Measurements from ENCODE around the gene CDH23.

The CDH23 gene

DNA sequence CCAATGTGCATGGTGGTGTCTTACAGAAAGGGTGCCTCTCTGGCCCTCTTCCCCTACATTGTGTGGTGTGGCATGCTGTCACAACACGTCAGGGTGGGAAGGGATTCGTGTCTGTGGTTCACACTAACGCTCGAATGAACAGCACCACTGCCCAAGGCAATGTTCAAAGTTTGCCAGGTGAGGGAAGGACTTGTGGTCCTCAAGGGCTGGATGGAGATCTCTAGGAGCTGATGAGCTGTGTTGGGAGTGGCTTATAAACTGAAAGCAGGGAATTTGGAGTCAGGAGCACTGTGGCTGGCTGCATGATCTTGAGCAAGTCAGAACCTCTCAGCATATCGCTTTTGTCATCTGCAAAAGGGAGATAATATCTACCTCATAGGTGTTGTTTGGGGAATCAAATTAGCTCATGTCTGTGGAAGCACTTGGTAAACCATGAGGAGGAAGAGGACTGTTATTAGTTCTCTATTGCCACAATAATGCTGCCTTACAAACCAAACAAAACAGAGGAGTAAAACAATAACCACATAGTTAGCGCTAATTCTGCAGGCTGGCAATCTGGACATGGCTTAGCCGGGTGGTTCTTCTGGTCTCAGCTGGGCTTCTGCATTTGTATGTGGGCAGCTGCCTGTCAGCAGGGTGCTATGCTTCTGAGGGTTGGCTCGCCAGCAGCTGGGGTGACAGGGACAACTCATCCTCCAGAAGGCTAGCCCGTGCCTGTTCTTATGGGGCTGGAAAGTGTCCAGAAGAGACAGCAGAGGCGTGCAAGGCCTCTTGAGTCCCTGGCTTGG is 345.8 kb downstream of the CDH23 start:
- H3K9me3 ChIP-seq (ENCODE audit: severe bottlenecking), result no peaks in the 10 kb centered on the region
- no peaks in the 10 kb centered on the region for H3K36me3 ChIP-seq (ENCODE audit: low read depth)
- no peaks in the 10 kb centered on the region for H3K27me3 ChIP-seq (ENCODE audit: insufficient read depth, poor library complexity, severe bottlenecking)
- H3K27ac ChIP-seq (ENCODE audit: poor library complexity, severe bottlenecking), result no peak overlapping the region
- H3K4me1 ChIP-seq (ENCODE audit: insufficient read depth, poor library complexity, severe bottlenecking), result peaks cover 14% of the 10 kb centered on the region
- no peak for ATAC-seq (ENCODE audit: low read depth)
- DNase-seq (ENCODE audit: low spot score), result no peak
- TF ChIP-seq, protein P1, sequence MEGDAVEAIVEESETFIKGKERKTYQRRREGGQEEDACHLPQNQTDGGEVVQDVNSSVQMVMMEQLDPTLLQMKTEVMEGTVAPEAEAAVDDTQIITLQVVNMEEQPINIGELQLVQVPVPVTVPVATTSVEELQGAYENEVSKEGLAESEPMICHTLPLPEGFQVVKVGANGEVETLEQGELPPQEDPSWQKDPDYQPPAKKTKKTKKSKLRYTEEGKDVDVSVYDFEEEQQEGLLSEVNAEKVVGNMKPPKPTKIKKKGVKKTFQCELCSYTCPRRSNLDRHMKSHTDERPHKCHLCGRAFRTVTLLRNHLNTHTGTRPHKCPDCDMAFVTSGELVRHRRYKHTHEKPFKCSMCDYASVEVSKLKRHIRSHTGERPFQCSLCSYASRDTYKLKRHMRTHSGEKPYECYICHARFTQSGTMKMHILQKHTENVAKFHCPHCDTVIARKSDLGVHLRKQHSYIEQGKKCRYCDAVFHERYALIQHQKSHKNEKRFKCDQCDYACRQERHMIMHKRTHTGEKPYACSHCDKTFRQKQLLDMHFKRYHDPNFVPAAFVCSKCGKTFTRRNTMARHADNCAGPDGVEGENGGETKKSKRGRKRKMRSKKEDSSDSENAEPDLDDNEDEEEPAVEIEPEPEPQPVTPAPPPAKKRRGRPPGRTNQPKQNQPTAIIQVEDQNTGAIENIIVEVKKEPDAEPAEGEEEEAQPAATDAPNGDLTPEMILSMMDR (IDR thresholded peaks at IDR 0.05; ENCODE audit: poor library complexity, severe bottlenecking), result no peak
- no peak overlapping the region for H3K4me3 ChIP-seq (ENCODE audit: severe bottlenecking)

GRCh38 chr10:71743089-71743838 is 346.5 kb downstream of the CDH23 start:
- H3K9me3 ChIP-seq (ENCODE audit: severe bottlenecking), result no peaks in the 10 kb centered on the region
- ATAC-seq (ENCODE audit: low read depth) (no peak), DNase-seq (ENCODE audit: low spot score) (no peak)
- peaks cover 17% of the 10 kb centered on the region for H3K4me1 ChIP-seq (ENCODE audit: insufficient read depth, poor library complexity, severe bottlenecking)
- H3K36me3 ChIP-seq (ENCODE audit: low read depth), result no peaks in the 10 kb centered on the region
- H3K27ac ChIP-seq (ENCODE audit: poor library complexity, severe bottlenecking), result no peak overlapping the region
- H3K4me3 ChIP-seq (ENCODE audit: severe bottlenecking), result no peak overlapping the region
- TF ChIP-seq, protein P1 (IDR thresholded peaks at IDR 0.05; ENCODE audit: poor library complexity, severe bottlenecking), result no peak
- no peaks in the 10 kb centered on the region for H3K27me3 ChIP-seq (ENCODE audit: insufficient read depth, poor library complexity, severe bottlenecking)

- Histone ChIP-seq H3K4me1 (ENCODE audit: insufficient read depth, poor library complexity, severe bottlenecking) (peaks cover 17% of the 10 kb centered on the region), H3K36me3 (ENCODE audit: low read depth) (no peaks in the 10 kb centered on the region), H3K4me3 (ENCODE audit: severe bottlenecking) (no peak overlapping the region), H3K27ac (ENCODE audit: poor library complexity, severe bottlenecking) (no peak overlapping the region), H3K27me3 (ENCODE audit: insufficient read depth, poor library complexity, severe bottlenecking) (no peaks in the 10 kb centered on the region), H3K9me3 (ENCODE audit: severe bottlenecking) (no peaks in the 10 kb centered on the region)
- DNase-seq (ENCODE audit: low spot score) (no peak), ATAC-seq (ENCODE audit: low read depth) (no peak)
- TF ChIP-seq, protein P1 (IDR thresholded peaks at IDR 0.05; ENCODE audit: poor library complexity, severe bottlenecking), result no peak
These were observed 347.1 kb downstream of the CDH23 start for GRCh38 chr10:71743866-71744265.

DNA sequence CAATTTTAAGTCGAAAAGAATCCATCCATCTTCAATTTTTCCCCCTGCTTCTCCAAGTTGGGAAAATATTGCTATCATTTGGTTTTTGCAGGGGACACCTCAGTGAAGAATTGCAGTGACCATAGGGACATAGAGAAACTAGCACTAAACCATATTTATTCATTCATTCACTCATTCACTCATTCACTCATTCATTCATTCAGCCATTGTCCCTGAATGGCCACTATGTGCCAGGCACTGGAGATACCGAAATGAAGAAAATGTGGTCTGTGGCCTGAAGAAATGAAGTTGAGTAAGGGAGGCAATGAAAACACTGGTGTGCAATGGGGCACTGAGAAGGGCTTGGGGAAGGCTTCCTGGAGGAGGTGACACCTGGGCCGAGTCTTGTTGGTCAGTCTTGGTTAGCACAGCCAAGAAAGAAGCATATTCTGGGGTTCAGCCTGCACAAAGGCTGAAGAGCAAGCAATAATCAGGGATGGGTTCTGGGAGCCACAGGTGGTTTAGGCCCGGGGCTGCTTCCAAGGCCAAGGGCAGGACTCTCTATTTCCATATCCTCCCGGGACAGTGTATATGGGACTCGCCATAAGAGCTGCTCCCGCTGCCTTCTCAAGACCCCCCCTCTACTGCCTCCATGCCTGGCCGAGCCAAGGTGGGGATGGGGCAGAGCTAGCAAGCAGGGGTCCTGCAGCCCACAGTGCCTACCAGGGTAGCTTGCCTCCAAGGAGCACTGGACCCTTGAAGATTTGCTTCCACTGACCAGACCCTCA is 348.4 kb downstream of the CDH23 start:
- Histone ChIP-seq H3K4me1 (ENCODE audit: insufficient read depth, poor library complexity, severe bottlenecking) (peaks cover 10% of the 10 kb centered on the region), H3K4me3 (ENCODE audit: severe bottlenecking) (no peak overlapping the region), H3K36me3 (ENCODE audit: low read depth) (no peaks in the 10 kb centered on the region), H3K9me3 (ENCODE audit: severe bottlenecking) (no peaks in the 10 kb centered on the region), H3K27ac (ENCODE audit: poor library complexity, severe bottlenecking) (no peak overlapping the region), H3K27me3 (ENCODE audit: insufficient read depth, poor library complexity, severe bottlenecking) (no peaks in the 10 kb centered on the region)
- DNase-seq (ENCODE audit: low spot score) (no peak), ATAC-seq (ENCODE audit: low read depth) (no peak)
- TF ChIP-seq, protein P1 (IDR thresholded peaks at IDR 0.05; ENCODE audit: poor library complexity, severe bottlenecking), result no peak
